HepG2 (cell line): ENCODE results near the gene C11orf86. TPM values are rescaled to one million over a fixed set of nuclear protein-coding genes. Genes with fewer than 3 reads are reported as not detected.

ENCODE experiments used
- ARID2 ChIP-seq: sonication (generic); formaldehyde crosslinking; IDR thresholded peaks from 2 replicates; pipeline ENCODE4 v1.8.1; 2022; ENCODE audit warnings: mild to moderate bottlenecking, missing genetic modification reagents, borderline replicate concordance
- ARID3A ChIP-seq: IDR thresholded peaks from 2 replicates; pipeline ENCODE4 v1.6.1; 2012; ENCODE audit warnings: low read depth, low read length, improper control_type of control experiment
- CBFB ChIP-seq: sonication (generic); formaldehyde crosslinking; IDR thresholded peaks from 2 replicates; pipeline ENCODE4 v1.4.0; 2020; ENCODE audit warnings: missing genetic modification reagents
- GMEB1 ChIP-seq: sonication (generic); formaldehyde crosslinking; IDR thresholded peaks from 2 replicates; pipeline ENCODE4 v1.5.1; 2020; ENCODE audit warnings: missing genetic modification reagents, mild to moderate bottlenecking, borderline replicate concordance
- HNRNPUL1 ChIP-seq: fragments of 200-400 bp; formaldehyde crosslinking; IDR thresholded peaks from 2 replicates; pipeline ENCODE4 v1.6.1; 2017; ENCODE audit warnings: low read depth, mild to moderate bottlenecking, low read length, moderate library complexity
- HOMEZ ChIP-seq: IDR thresholded peaks from 2 replicates; pipeline ENCODE4 v1.6.1; 2016; ENCODE audit warnings: low read depth
- JUN ChIP-seq: sonication (generic); formaldehyde crosslinking; IDR thresholded peaks from 2 replicates; pipeline ENCODE4 v1.4.0; 2020; ENCODE audit warnings: mild to moderate bottlenecking, missing genetic modification reagents
- LCORL ChIP-seq, 2 experiments: fragments of 450-650 bp in 1 of 2; sonication (generic) in 1 of 2; formaldehyde crosslinking in 1 of 2; IDR thresholded peaks; 2 replicates each; pipeline versions ENCODE4 v1.5.0 to v1.6.1; 2017 to 2020; ENCODE audit warnings: antibody characterized with exemption in 1 of 2, missing genetic modification reagents in 1 of 2
- SIX4 ChIP-seq: sonication (generic); formaldehyde crosslinking; IDR thresholded peaks from 2 replicates; pipeline ENCODE4 v1.4.0; 2020; ENCODE audit warnings: missing genetic modification reagents
- SMAD1 ChIP-seq: sonication (generic); formaldehyde crosslinking; IDR thresholded peaks from 2 replicates; pipeline ENCODE4 v1.4.0; 2020; ENCODE audit warnings: missing genetic modification reagents, low read depth, mild to moderate bottlenecking, borderline replicate concordance
- ZNF225 ChIP-seq: sonication (generic); formaldehyde crosslinking; IDR thresholded peaks from 2 replicates; pipeline ENCODE4 v1.4.0; 2020; ENCODE audit warnings: mild to moderate bottlenecking, missing genetic modification reagents
- ZNF230 ChIP-seq: sonication (generic); formaldehyde crosslinking; IDR thresholded peaks from 2 replicates; pipeline ENCODE4 v1.4.0; 2020; ENCODE audit warnings: mild to moderate bottlenecking, missing genetic modification reagents
- ZNF354B ChIP-seq: sonication (generic); formaldehyde crosslinking; IDR thresholded peaks from 2 replicates; pipeline ENCODE4 v1.8.0; 2022; ENCODE audit warnings: mild to moderate bottlenecking, missing genetic modification reagents
- ZNF605 ChIP-seq: sonication (generic); formaldehyde crosslinking; IDR thresholded peaks from 2 replicates; pipeline ENCODE4 v1.8.0; 2022; ENCODE audit warnings: mild to moderate bottlenecking, missing genetic modification reagents
- ZNF616 ChIP-seq: sonication (generic); formaldehyde crosslinking; IDR thresholded peaks from 2 replicates; pipeline ENCODE4 v1.5.0; 2020; ENCODE audit warnings: low read depth, mild to moderate bottlenecking, missing genetic modification reagents
- ZSCAN20 ChIP-seq: sonication (generic); formaldehyde crosslinking; IDR thresholded peaks from 2 replicates; pipeline ENCODE4 v1.4.0; 2020; ENCODE audit warnings: missing genetic modification reagents, mild to moderate bottlenecking, borderline replicate concordance
- polyA plus RNA-seq, 8 experiments: library from polyadenylated mRNA; depleted of rRNA in 3 of 8; stranded (reverse) in 7 of 8; unstranded in 1 of 8; fragments of >200 nt; fragmentation: Illumina TruSeq in 4 of 8; extraction: Trizol in 4 of 8; gene quantifications; 2 replicates each; pipeline versions ENCODE4 v1.2.1 to v1.2.3, GENCODE V29; 2011 to 2016; ENCODE audit warnings: low read depth in 4 of 8, missing spikeins in 1 of 8, mixed read lengths in 1 of 8; ENCODE audit not compliant: insufficient read depth in 1 of 8
- total RNA-seq, 5 experiments: library from RNA; depleted of rRNA; stranded (reverse); fragments of >200 nt; fragmentation: Illumina TruSeq; extraction: Trizol; gene quantifications; 2 replicates each; pipeline ENCODE4 v1.2.3, GENCODE V29; 2016; ENCODE audit warnings: low read depth in 1 of 5
- TF ChIP-seq, protein P1 (sequence below): IDR thresholded peaks from 2 replicates; pipeline ENCODE4 v1.6.1; 2012; ENCODE audit warnings: inconsistent platforms
- TF ChIP-seq, protein P2 (sequence below): fragments of 450-650 bp; IDR thresholded peaks from 2 replicates; pipeline ENCODE4 v1.6.1; 2016

Gene C11orf86
- total and polyA plus RNA-seq, 2 of the 13 experiments (the other 11 are each of a cell fraction or from before 2014, with no cell fraction given) = 0.11 to 0.18 TPM

GRCh38 chr11:66970807-66971442 is 4.2 kb upstream of the C11orf86 start (continued):
- no peak for TF ChIP-seq ZNF616 (CRISPR knock-in tag)
- TF ChIP-seq ZNF605 (CRISPR knock-in tag) = no peak; the same call in 1 of the 2 replicates
- TF ChIP-seq SMAD1 (CRISPR knock-in tag) = no peak
- TF ChIP-seq SIX4 (CRISPR knock-in tag) = peak; percentile 75; the same call in 1 of the 2 replicates
- TF ChIP-seq ZNF225 (CRISPR knock-in tag) = no peak
- peak; percentile 91 for TF ChIP-seq JUN (CRISPR knock-in tag)
- TF ChIP-seq LCORL (IDR thresholded peaks at IDR 0.05) = peak; percentile 85; the same call in 1 of the 2 replicates
- peak; percentile 99 for TF ChIP-seq LCORL (CRISPR knock-in tag; IDR thresholded peaks at IDR 0.05)
- TF ChIP-seq, protein P1, sequence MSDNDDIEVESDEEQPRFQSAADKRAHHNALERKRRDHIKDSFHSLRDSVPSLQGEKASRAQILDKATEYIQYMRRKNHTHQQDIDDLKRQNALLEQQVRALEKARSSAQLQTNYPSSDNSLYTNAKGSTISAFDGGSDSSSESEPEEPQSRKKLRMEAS = peak; percentile 51; the same call in 1 of the 2 replicates
- TF ChIP-seq HOMEZ (CRISPR knock-in tag) = peak; percentile 92
- peak; percentile 75 for TF ChIP-seq ARID3A
- TF ChIP-seq CBFB (CRISPR knock-in tag) = peak; percentile 51; the same call in 1 of the 2 replicates
- peak; percentile 65; the same call in 1 of the 2 replicates for TF ChIP-seq ZNF230 (CRISPR knock-in tag)
- TF ChIP-seq GMEB1 = peak; percentile 54; the same call in 1 of the 2 replicates
- TF ChIP-seq ZNF354B (CRISPR knock-in tag) = no peak
- no peak for TF ChIP-seq HNRNPUL1
- no peak for TF ChIP-seq ARID2 (CRISPR knock-in tag)
- TF ChIP-seq, protein P2, sequence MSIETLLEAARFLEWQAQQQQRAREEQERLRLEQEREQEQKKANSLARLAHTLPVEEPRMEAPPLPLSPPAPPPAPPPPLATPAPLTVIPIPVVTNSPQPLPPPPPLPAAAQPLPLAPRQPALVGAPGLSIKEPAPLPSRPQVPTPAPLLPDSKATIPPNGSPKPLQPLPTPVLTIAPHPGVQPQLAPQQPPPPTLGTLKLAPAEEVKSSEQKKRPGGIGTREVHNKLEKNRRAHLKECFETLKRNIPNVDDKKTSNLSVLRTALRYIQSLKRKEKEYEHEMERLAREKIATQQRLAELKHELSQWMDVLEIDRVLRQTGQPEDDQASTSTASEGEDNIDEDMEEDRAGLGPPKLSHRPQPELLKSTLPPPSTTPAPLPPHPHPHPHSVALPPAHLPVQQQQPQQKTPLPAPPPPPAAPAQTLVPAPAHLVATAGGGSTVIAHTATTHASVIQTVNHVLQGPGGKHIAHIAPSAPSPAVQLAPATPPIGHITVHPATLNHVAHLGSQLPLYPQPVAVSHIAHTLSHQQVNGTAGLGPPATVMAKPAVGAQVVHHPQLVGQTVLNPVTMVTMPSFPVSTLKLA = no peak
- no peak for TF ChIP-seq ZSCAN20 (CRISPR knock-in tag)
